ACC112 (cell line): Measurements from ENCODE around the gene SYT17.

Experiments
- H2AFZ ChIP-seq: fragments of 200-600 bp; sonication (generic); one replicate; pipeline ENCODE4 v1.6.0; 2017; ENCODE audit warnings: antibody characterized with exemption, low read length; ENCODE audit not compliant: unreplicated experiment
- H3K27ac ChIP-seq: fragments of 200-600 bp; sonication (generic); 2 replicates; pipeline ENCODE4 v1.5.1; 2014; ENCODE audit warnings: low read depth, mild to moderate bottlenecking, antibody characterized with exemption, low read length, moderate library complexity
- H3K27me3 ChIP-seq: fragments of 200-600 bp; sonication (generic); 2 replicates; pipeline ENCODE4 v1.6.1; 2014; ENCODE audit warnings: mild to moderate bottlenecking, antibody characterized with exemption, low read length, moderate library complexity, mixed read lengths; ENCODE audit not compliant: insufficient read depth
- H3K36me3 ChIP-seq: fragments of 200-600 bp; sonication (generic); 2 replicates; pipeline ENCODE4 v1.6.1; 2016; ENCODE audit warnings: mild to moderate bottlenecking, antibody characterized with exemption, low read length, moderate library complexity, mixed read lengths; ENCODE audit not compliant: insufficient read depth
- H3K4me1 ChIP-seq: fragments of 200-600 bp; sonication (generic); one replicate; pipeline ENCODE4 v1.6.1; 2016; ENCODE audit warnings: low read length, mixed read lengths; ENCODE audit not compliant: insufficient read depth, unreplicated experiment, control insufficient read depth
- H3K4me3 ChIP-seq: fragments of 200-600 bp; sonication (generic); 2 replicates; pipeline ENCODE4 v1.5.1; 2014; ENCODE audit warnings: mild to moderate bottlenecking, low read depth, low read length
- H3K79me2 ChIP-seq: fragments of 200-600 bp; sonication (generic); one replicate; pipeline ENCODE4 v1.6.0; 2016; ENCODE audit warnings: low read length; ENCODE audit not compliant: control insufficient read depth, unreplicated experiment, insufficient read depth

The SYT17 gene

DNA sequence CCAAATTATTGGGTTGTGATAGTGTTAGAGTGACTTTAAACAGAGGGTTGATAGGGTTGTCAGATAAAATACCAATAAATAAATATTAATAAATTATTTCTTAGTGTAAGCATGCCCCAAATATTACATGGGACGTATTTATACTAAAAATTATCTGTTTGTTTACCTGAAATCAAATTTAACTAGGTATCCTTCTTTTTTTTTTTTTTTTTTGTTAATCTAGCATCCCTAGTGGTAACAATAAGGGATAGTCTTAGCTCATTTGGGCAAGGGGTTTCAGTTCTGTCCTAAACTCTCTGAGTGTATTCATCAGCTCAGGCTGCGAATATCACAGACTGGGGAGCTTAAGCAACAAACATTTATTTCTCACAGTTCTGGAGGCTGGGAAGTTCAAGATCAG is 118.8 kb downstream of the SYT17 start:
- H3K27me3 ChIP-seq = peaks cover 29% of the 10 kb centered on the region
- H3K36me3 ChIP-seq = no peaks in the 10 kb centered on the region
- H3K4me3 ChIP-seq = no peak overlapping the region
- H3K27ac ChIP-seq = no peak overlapping the region
- H3K4me1 ChIP-seq = peaks cover 3% of the 10 kb centered on the region
- H3K79me2 ChIP-seq = no peaks in the 10 kb centered on the region
- no peak overlapping the region for H2AFZ ChIP-seq

DNA sequence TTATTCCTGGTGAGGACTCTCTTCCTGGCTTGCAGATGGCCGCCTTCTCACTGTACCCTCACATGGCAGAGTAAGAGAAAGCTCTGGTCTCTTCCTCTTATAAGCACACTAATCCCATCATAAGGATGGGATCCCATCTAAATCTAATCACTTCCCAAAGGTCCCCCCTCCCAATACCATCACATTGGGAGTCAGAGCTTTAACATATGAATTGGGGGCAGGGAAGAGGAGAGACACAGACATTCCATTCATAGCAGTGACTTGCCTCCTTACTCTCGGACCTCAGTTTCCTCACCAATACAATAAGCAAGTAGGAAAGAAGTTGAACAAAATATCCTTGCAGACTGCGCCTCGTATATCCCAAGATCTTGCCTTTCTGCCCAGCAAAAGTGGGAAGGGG is 119.2 kb downstream of the SYT17 start:
- Histone ChIP-seq H3K79me2 (no peaks in the 10 kb centered on the region), H3K27me3 (peaks cover 32% of the 10 kb centered on the region), H3K4me3 (no peak overlapping the region), H3K27ac (no peak overlapping the region), H3K4me1 (peaks cover 3% of the 10 kb centered on the region), H3K36me3 (no peaks in the 10 kb centered on the region), H2AFZ (no peak overlapping the region)

DNA sequence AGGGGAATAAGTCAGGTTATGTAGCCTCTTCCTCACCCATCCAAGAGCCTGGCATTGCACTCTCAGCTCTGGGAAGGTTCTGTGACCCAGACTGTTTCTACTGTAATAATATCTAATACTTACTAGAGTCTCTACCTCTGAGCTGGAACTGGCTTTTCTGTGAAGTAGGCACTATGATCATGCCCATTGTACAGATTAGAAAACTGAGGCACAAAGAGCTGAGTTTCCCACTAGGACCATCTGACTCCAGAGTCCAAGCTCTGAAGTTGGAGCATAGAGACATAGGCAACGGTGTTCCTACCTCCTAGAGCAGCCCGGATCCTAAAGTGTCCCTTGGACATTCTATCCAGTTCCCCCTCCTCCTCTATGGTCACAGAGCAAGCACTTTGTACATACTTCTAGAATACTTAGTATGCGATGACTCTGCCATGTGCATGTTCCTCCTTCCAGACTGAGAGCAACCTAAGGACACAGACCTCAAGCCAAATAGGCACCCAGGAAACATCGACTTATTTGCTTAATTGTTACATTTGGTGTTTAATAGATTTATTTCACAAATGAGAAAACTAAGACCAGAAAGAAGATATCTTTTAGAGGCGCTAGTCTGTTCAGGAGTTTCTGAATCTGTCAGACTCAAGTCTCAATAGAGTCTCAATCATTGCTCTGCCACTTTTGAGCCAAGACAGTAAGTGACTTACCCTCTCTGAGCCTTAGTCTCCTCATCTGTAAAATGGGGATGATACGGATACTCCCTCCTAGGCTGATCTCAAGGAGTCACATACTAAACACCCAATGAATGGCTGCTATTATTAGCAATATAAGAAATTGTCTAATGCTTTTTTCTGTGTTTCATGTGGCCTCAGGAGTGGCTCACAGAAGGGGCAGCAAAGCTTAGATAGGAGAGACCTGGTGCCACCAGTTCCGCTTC is 121.1 kb downstream of the SYT17 start:
- no peak overlapping the region for H3K4me3 ChIP-seq
- H3K36me3 ChIP-seq = no peaks in the 10 kb centered on the region
- no peaks in the 10 kb centered on the region for H3K79me2 ChIP-seq
- H2AFZ ChIP-seq = no peak overlapping the region
- peaks cover 3% of the 10 kb centered on the region for H3K4me1 ChIP-seq
- peaks cover 46% of the 10 kb centered on the region for H3K27me3 ChIP-seq
- no peak overlapping the region for H3K27ac ChIP-seq

DNA sequence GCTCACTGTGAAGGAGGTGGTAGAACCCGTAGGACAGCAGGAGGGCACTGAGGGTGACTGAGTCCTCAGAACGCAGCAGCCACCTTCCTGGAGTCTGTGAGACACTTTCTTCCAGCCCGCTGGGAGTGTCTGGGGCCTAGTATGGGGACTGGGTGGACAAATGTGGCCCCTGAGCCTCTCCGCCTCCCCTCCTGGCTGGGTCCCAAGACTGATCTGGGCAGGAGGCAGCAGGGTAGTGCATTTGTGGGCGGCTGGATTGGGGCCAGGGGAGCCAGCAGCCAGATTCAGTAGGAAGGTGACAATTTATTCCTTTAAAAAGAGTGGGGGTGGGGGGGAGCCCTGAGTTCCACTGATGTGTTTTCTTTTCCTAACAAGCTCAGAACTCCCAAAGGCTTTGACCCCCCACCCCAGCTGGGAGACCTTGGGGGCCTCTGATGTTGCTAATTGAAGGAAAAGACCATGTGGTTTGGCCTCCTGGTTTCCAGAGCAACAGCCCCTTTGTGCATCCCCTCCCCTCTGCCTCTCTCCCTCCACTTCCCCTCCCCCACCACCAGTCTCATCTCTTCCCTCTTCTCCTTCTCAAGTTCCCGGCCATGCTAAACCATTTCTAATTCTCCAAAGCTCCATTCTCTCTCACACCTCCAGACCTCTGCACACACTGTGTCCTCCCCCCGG is 121.9 kb downstream of the SYT17 start:
- Histone ChIP-seq H3K4me1 (peaks cover 3% of the 10 kb centered on the region), H3K27ac (no peak overlapping the region), H3K36me3 (no peaks in the 10 kb centered on the region), H3K79me2 (no peaks in the 10 kb centered on the region), H3K27me3 (peaks cover 55% of the 10 kb centered on the region), H3K4me3 (no peak overlapping the region), H2AFZ (no peak overlapping the region)

DNA sequence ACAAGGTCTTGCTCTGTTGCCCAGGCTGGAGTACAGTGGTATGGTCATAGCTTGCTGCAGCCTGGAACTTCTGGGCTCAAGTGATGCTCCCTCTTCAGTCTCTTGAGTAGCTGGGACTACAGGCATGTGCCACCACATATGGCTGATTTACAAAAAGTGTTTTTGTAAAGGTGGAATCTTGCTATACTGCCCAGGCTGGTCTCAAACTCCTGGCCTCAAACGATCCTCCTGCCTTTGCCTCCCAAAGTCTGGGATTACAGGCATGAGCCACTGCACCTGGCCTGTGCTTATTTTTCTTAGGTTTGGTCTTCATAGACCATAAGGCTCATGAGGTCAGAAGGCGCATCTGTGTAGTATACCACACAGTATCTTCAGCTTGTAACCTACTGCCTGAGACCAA is 122.8 kb downstream of the SYT17 start:
- peaks cover 64% of the 10 kb centered on the region for H3K27me3 ChIP-seq
- H3K27ac ChIP-seq = no peak overlapping the region
- no peaks in the 10 kb centered on the region for H3K79me2 ChIP-seq
- H2AFZ ChIP-seq = no peak overlapping the region
- H3K36me3 ChIP-seq = no peaks in the 10 kb centered on the region
- no peak overlapping the region for H3K4me3 ChIP-seq
- H3K4me1 ChIP-seq = peaks cover 3% of the 10 kb centered on the region

DNA sequence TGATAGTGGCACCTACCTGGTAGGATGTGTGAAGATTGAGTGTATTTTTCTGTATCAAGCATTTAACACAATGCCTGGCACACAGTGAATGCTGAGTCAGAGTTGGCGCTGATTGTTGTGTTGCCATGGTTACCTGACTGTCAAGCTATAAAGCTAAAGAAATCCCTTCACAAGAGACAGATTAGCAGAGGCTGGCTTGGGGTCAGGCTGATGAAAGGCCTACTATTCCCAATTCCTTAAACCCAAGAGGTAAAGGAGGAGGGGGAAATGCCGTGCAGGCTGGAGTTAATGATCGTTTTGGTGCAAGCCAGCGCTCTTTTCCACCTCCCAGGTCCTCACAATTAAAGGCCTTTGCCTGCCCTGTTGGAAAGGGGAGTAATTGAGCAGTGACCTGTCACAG is 123.4 kb downstream of the SYT17 start:
- Histone ChIP-seq H3K36me3 (no peaks in the 10 kb centered on the region), H3K4me1 (peaks cover 3% of the 10 kb centered on the region), H3K79me2 (no peaks in the 10 kb centered on the region), H3K27me3 (peaks cover 64% of the 10 kb centered on the region), H3K4me3 (no peak overlapping the region), H3K27ac (no peak overlapping the region), H2AFZ (no peak overlapping the region)

DNA sequence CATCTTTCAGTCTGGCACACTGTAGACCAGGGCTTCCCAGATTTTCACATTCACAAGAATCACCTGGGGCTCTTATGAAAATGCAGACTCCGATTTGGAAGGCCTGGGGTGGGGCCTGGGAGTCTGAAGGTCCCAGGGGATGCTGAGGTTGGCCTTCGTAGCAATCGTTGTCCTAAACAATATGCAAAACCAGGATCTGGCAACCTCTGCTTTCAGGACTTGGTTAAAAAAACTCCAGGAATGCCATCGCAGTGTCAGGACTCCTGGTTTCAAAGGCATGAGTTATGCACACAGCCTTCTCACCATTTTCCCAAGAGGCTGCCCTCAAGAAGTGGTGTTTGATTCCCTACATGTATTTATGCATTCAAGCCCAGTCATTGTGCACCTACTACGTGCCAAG is 124.1 kb downstream of the SYT17 start:
- no peaks in the 10 kb centered on the region for H3K79me2 ChIP-seq
- H3K36me3 ChIP-seq = no peaks in the 10 kb centered on the region
- no peak overlapping the region for H3K27ac ChIP-seq
- peaks cover 3% of the 10 kb centered on the region for H3K4me1 ChIP-seq
- no peak overlapping the region for H2AFZ ChIP-seq
- H3K4me3 ChIP-seq = no peak overlapping the region
- peaks cover 66% of the 10 kb centered on the region for H3K27me3 ChIP-seq

DNA sequence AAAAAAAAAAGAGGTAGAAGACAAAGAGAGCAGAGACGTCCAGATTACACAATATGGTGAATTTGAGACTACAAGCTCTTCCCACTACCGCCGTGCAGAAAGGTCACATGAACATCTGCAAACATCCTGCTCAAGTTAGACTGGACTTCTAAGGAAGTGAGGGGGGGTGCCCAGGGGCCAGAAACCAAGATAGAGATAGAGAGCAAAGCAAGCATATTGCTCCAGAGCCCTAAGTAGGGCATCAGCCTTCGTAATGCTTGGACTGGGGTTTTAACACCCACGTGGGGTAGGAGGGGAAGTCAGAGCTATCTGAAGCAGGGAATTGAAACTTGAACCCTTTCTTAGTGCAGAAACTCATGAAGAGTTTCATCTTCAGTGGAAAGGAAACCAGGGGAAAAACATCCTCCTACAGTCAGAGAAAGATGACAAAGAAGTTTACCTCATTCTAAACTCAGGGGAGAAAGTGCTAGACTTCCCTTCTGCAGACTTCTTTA is 126.2 kb downstream of the SYT17 start:
- Histone ChIP-seq H3K4me3 (no peak overlapping the region), H2AFZ (no peak overlapping the region), H3K27me3 (peaks cover 72% of the 10 kb centered on the region), H3K4me1 (peaks cover 3% of the 10 kb centered on the region), H3K27ac (no peak overlapping the region), H3K79me2 (no peaks in the 10 kb centered on the region), H3K36me3 (no peaks in the 10 kb centered on the region)

DNA sequence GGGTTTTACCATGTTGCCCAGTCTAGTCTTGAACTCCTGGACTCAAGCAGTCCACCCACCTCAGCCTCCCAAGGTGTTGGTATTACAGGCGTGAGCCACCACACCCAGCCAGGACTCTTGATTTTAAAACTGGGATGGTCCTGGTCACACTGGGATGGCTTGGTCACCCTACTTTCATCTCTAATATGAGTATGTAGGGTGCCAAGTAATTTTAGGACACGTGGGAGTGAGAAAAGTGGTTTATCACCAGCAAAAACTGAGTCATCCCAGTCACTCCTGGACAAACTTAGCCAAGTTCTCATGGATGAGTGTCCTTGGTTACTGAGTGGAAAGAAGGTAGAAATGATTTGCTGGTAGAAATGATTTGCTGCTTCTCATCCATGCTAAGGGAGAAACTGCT is 127.4 kb downstream of the SYT17 start:
- Histone ChIP-seq H3K27ac (no peak overlapping the region), H3K36me3 (no peaks in the 10 kb centered on the region), H3K79me2 (no peaks in the 10 kb centered on the region), H3K4me3 (no peak overlapping the region), H3K27me3 (peaks cover 78% of the 10 kb centered on the region), H2AFZ (no peak overlapping the region), H3K4me1 (peaks cover 3% of the 10 kb centered on the region)

DNA sequence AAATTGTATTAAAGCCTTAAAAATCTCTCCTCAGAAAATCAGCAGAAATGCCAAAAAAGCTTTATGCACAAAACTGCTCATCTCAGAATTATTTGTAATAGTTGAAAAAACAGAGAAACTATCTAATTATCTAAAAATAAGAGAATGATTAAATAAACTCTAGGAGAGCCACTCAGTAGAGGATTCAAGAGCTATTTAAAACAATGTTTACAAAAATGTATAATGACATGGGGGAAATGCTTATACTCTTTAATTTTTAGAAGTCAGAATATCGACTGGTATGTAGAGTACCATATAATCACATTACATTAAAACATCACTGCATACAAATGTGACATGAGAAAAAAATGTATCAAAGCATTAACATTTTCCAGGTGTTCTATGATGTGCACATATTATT is 129.4 kb downstream of the SYT17 start:
- H3K27ac ChIP-seq = no peak overlapping the region
- no peaks in the 10 kb centered on the region for H3K79me2 ChIP-seq
- H3K4me1 ChIP-seq = no peaks in the 10 kb centered on the region
- H3K36me3 ChIP-seq = no peaks in the 10 kb centered on the region
- no peak overlapping the region for H3K4me3 ChIP-seq
- peaks cover 80% of the 10 kb centered on the region for H3K27me3 ChIP-seq
- H2AFZ ChIP-seq = no peak overlapping the region

DNA sequence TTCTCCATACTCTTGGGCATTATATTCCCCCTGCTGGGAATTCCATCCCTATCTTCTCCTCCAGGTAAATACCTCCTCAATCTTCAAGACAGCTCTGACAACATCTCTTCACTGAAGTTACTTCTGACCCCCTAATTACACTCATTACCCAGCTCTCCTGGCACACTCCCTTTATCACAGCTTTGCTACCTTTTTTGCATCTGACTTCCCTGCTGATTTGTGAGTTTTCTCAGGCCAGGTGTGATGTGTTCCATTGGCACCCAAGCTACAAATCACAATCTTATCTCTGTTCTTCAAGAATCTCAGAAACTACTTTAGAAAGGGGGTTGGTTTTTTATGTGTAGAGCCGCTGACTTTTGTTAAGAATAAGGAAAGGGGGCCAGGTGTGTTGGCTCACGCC is 131.5 kb downstream of the SYT17 start:
- Histone ChIP-seq H2AFZ (no peak overlapping the region), H3K27me3 (peaks cover 82% of the 10 kb centered on the region), H3K4me3 (no peak overlapping the region), H3K27ac (no peak overlapping the region), H3K79me2 (no peaks in the 10 kb centered on the region), H3K4me1 (no peaks in the 10 kb centered on the region), H3K36me3 (no peaks in the 10 kb centered on the region)
